AG09319 (cell line): ENCODE results near the gene TOGARAM2.

Experiments used
- DNase-seq: peaks from one replicate; pipeline ENCODE4 v3.0.0-alpha.2; 2010; ENCODE audit warnings: low read depth; ENCODE audit errors: extremely low read depth
- CTCF ChIP-seq: IDR thresholded peaks from 2 replicates; pipeline ENCODE4 v1.5.1; 2011; ENCODE audit warnings: low read depth, mild to moderate bottlenecking, inconsistent platforms, low read length, moderate library complexity

TOGARAM2 gene

GRCh38 chr2:29047083-29047845, 66.2 kb downstream of the TOGARAM2 start:
- TF ChIP-seq CTCF, result no peak

GRCh38 chr2:29050591-29050990, 69.5 kb downstream of the TOGARAM2 start:
- no peak for DNase-seq
- TF ChIP-seq CTCF, result no peak

More at GRCh38 chr2:29047083-29047845, 66.2 kb downstream of the TOGARAM2 start:
- DNase-seq, result no peak

GRCh38 chr2:29051730-29052129, 70.6 kb downstream of the TOGARAM2 start:
- TF ChIP-seq CTCF, result no peak

GRCh38 chr2:29052807-29053206, 71.7 kb downstream of the TOGARAM2 start:
- no peak for TF ChIP-seq CTCF
- DNase-seq, result no peak

More at GRCh38 chr2:29051730-29052129, 70.6 kb downstream of the TOGARAM2 start:
- DNase-seq, result no peak

GRCh38 chr2:29053223-29053622, 72.1 kb downstream of the TOGARAM2 start:
- no peak for TF ChIP-seq CTCF
- DNase-seq, result no peak

GRCh38 chr2:29053670-29054400, 72.7 kb downstream of the TOGARAM2 start:
- no peak for DNase-seq
- TF ChIP-seq CTCF, result no peak; the same call in 1 of the 2 replicates

GRCh38 chr2:29054430-29054829, 73.3 kb downstream of the TOGARAM2 start:
- TF ChIP-seq CTCF, result no peak
- DNase-seq, result no peak
